Measurements from ENCODE around the gene RANGAP1.

The RANGAP1 gene

DNA sequence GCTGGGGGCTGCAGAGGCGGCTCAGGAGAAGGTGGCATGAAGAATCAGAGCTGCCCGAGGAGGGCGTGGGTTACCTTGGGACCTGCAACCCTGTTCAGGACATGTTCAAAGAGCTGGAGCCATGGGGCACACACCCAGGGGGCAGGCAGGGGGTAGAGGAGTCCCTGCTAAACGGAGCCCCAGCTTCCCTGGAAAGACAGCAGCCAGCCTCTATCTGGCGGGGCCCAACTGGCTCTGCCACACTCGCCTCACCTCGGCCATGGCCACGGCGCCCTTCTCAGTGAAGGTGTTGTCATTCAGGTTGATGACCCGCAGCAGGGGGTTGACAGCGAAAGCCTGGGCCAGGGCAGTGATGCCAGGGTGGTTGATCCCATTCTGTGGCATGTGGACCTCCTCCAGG lies 28.3 kb downstream of the RANGAP1 start:
- DNase-seq (ENCODE audit: low spot score), result no peak

DNA sequence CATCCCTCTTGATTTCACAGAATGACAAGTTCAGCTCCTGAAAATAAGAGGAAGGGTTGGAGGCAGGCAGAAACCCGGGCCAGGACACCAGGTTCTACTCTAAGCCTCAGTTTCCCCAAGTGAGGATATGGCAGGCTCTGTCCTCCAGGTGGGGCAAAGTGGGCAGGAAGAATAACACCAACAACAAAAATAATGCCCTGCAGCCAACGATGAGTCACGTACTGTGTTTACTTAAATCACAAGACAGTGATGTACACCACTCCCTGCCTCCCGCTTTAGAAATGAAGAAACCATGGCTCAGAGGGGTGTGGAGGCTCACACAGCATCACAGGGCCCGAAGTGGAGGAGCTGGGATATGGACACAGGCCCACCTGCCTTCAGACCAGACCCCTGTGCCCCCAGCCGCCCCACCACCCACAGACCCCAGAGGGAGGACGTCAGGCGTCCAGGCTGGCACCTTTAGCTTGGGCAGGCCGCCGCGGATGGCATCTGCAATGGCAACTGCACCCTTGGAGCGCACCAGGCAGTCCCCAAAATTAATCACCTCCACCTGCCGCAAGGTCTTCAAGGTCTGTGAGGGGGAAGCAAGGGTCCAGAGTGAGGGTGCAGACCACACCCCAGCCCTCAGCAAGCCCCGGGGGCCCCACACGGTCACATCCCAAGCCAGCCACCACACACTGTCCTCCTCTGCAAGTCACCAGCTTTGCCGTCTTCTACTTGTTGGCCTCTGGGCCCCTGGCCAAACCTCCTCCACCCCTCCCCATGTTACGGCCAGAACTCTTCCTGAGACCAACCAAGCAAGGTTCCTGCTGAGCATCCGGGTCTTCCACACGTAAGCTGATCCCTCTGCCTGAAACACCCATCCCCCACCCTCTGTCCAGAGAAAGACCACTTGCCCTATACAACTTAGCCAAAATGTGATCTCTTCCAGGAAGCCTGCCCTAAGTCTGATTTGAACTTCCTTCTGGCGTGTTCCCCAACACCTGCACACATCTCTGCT lies 29.4 kb downstream of the RANGAP1 start:
- peak; percentile 60 for DNase-seq (ENCODE audit: low spot score)

DNA sequence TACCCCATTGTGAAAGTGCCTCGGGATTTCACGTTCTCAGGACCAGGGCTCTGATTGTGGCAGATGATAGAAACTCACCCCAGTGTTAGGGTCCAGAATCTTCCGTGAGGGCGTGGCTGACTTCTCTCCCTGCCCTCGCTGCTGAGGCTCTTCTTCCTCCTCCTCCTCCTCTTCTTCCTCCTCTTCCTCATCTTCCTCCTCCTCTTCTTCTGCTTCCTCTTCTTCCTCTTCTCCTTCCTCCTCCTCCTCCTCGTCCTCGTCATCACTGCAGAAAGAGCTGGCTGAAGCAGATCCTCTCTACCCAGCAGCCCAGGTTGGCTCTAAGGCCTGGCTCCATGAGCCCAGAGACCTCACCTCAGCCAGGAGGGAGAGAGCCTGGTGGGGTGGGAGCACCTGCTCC lies 31.8 kb downstream of the RANGAP1 start:
- no peak for DNase-seq (ENCODE audit: low spot score)

DNA sequence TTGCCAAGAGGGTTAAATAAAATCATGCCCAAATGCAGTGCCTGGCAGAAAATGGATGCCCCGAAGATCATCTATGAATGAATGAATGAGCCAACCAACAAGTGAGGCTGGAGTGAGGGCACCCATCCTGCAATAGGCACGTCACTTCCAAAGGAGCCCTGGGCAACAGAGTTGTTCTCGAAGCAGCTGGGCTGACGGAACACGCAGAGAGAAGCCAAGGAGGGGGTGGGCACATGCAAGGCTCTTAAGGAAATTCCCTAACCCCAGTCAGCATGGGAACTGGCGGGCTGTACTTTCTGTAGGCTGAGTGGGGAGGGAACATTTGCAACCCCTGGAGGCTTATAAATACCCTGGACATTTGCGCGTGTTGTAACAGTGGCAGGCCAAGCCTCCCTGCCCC lies 33.6 kb downstream of the RANGAP1 start:
- no peak for DNase-seq (ENCODE audit: low spot score)

DNA sequence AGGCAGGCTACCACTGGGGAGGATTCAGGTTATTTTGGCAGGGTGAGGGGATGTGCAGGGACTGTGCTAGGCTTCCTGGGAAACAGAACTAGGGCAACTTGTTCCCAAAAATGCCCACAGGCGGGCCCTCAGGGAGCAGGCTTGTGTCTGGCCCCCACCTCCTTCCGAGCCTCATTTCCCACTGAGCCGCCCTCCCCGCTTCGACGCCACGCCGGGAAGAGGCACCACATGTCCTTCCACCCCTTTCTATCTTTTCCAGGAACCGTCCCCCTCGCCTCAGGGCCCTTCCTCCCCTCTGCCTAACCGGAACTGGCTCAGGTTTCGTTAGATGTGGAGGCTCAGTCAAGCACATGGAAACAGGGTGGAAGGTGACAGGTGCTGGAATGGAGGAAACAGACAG lies 35.9 kb downstream of the RANGAP1 start:
- DNase-seq (ENCODE audit: low spot score), result no peak

DNA sequence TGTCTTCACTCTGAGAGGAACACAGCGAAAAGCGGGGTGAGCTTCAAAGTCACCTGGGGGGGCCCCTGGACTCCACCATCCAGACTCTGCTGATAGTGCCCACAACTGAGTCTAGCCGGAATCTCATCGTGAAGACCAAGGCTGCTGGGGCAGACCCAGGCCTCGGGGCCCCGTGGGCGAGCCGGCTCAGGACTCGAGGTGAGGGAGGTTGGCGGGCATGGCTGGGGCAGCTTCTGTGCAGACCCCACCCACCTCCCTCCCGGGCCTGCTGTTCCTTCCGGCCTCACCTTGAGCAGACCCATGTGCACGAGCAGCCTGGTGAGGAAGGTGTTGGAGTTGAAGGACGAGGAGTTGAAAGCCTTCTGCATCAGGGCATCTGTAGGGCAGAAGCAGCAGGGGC lies 36.5 kb downstream of the RANGAP1 start:
- DNase-seq (ENCODE audit: low spot score), result no peak

DNA sequence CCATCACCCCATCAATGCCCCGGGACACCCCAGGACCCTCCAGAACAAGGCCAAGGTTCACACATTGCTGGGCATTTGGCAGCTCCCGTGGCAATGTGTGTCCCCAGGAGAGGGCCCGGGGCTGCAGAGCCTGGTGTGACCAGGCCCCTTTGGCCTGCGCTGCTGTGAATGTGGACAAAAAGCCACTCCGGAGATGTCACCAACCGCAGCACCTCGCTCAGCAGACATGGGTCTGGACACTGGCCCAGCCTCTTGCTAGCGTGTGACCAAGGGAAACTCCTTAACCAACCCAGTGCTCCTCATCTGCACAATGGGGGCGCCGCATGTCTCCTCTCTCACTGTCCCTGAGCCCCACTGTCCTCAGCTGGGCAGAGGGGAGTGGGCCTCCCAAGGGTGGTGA lies 37.2 kb downstream of the RANGAP1 start:
- DNase-seq (ENCODE audit: low spot score), result no peak

DNA sequence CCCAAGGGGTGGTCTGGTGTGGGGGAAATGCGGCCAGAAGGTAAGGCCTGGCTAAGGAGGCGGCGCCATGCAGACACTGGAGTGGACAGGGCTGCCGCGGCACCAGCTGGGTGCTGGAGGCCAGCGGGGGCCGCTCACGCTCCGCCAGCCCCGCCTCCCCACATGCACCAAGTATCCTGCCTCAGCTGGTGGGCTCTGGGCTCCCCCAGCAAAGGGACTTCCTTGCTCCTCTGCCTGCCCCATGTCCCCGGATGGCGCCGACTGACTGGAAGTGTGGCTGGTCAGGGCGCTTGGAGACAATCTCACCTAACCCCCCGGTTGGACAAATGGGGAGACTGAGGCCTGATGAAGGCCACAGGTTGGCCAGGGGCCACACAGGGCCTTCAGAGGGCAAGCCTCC lies 37.7 kb downstream of the RANGAP1 start:
- no peak for DNase-seq (ENCODE audit: low spot score)

DNA sequence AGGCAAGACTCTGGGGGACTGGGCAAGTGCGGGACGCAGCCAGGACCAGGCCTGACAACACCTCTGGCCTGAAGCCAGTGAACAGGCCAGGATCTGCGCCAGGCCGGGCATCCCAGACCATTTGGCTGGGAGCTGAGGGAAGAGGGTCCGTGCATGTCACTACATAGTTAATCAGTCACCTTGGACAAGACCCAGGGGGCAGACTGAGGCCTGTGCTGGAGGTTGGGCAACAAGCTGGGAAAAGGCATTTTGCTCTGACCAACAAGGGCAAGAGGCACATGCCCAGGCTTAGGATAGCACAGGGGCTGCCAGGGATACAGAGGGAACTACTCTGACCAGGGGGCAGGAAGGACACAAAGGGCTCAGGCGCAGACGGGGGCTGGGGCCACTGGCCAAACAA lies 38.3 kb downstream of the RANGAP1 start:
- no peak for DNase-seq (ENCODE audit: low spot score)

DNA sequence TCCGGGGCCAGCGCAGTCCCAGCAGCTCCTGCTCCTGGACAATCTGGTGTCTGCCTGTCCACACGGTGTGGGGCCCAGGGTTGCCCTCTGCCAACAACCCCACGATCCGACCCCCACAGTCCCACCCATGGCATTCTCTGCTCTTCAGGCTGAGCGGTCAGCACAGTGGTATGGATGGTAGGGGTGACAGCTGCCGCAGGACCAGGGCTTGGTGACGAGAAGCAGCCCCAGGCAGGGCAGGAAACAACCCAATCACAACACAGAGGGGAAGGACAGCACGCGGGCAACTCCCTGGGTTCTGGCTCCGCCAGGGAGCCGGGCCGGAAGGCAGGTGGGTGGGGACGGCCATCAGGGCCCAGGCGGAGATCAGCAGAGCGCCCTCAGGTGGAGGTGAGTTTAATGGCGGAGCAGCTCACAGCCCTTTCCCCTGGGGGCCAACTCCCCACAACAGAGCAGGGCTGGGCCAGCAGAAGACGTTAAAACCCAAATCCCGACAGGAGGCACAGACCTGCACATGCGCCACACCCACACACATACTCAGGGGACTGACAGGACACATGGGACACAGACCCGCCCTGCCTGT lies 40.0 kb downstream of the RANGAP1 start:
- DNase-seq (ENCODE audit: low spot score), result no peak

DNA sequence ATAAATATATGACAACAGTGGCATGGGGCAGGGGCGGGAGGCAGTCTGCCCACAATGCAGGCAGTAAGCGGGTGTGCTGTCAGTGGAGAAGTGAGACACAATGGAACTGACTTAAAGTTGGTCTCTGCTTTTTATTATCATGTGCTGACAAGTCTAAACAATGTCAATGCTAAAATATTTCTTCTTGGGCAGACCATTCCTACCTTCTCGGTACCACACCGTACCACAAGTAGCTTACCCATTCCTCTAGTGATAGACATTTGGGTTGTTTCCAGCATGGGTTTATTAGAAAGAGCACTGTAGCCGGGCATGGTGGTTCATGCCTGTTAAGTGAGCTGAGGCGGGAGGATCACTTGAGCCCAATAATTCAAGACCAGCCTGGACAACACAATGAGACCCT lies 42.6 kb downstream of the RANGAP1 start:
- no peak for DNase-seq (ENCODE audit: low spot score)

DNA sequence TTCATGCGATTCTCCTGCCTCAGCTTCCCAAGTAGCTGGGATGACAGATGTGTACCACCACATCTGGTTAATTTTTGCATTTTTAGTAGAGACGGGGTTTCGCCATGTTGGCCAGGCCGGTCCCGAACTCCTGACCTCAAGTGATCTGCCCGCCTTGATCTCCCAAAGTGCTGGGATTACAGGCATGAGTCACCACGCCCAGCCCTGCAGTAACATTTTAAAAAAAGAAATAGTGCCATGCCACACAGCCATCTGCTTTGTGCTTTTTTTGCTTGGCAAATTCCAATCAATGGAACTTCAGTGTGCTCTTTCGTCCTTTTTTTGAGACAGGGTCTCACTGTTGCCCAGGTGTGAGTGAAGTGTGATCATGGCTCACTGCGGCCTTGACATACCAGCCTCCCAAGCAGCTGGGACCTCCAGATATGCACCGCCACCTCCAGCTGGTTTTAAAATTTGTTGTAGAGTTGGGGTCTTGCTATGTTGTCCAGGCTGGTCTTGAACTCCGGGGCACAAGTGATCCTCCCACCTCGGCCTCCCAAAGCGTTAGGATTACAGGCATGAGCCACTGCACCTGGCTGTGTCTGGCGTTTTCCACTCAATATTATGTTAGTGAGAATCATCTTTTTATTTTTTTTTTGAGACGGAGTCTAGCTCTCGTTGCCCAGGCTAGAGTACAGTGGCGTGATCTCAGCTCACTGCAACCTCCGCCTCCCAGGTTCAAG lies 43.4 kb downstream of the RANGAP1 start:
- no peak for DNase-seq (ENCODE audit: low spot score)

DNA sequence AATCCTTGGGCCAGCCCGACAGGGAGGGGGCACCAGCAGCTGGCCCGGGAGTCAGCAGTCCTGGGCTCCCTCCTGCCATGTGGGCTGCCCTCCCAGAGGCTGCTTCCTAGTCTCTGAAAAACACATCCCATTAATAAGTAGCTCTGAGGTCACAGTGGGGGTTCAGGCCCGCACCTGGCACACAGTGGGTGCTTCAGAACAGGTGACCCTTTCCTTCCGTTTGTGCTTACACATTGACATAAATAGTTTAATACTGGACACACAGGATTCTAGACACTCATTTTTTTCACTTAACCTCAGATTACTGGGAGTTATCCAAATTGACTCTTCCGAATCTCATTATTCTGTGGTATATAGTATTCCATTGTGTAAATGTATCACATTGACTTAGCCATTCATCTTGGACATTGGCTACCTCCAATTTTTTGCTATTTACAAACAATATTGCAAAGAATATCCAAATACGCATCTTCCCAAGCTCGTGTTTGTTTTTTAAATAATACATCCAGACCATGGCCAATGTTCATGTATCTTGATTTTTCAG lies 44.8 kb downstream of the RANGAP1 start:
- DNase-seq (ENCODE audit: low spot score), result no peak

DNA sequence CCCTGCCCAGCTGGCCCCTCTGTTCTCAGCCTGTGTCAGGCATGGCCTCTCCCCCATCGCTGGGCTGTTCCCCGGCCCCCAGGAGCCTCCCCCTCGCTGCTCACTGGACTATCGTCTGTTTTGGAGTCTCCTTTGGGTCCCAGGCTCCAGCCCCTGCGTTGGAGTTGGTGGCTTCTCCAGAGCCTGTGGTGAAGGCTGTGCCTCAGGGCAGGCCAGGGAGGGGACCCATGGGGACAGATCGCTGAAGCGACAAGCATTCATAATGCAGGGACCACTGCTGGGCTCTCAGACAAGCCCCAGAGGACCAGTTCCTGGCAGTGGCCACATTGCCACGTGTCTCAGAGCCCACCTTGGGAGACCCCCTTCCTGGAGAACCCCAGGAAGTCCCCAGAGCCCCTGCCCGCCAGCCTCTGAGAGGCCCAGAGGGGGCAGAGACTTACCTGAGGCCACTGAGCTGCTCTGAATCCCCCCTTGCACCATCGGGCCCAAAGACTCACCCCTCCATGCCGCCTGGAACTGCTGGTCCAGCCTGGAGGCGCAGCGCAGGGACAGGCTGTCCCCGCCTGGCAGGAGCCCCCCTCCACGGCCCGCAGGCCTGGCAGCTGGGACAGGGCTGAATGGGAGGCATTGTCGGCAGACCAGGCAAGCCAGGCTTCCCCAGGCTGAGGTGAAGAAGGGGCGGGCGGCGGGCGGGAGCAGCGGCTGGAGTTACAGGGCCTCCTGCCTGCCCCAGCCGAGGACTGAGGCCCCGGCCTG lies 45.4 kb downstream of the RANGAP1 start, which contains the start of gene CHADL:
Gene CHADL (minus strand): TSS at position 555 of the 756 bp plus-strand sequence. CDS start 50 bp downstream, at position 505.
- no peak for DNase-seq (ENCODE audit: low spot score)

DNA sequence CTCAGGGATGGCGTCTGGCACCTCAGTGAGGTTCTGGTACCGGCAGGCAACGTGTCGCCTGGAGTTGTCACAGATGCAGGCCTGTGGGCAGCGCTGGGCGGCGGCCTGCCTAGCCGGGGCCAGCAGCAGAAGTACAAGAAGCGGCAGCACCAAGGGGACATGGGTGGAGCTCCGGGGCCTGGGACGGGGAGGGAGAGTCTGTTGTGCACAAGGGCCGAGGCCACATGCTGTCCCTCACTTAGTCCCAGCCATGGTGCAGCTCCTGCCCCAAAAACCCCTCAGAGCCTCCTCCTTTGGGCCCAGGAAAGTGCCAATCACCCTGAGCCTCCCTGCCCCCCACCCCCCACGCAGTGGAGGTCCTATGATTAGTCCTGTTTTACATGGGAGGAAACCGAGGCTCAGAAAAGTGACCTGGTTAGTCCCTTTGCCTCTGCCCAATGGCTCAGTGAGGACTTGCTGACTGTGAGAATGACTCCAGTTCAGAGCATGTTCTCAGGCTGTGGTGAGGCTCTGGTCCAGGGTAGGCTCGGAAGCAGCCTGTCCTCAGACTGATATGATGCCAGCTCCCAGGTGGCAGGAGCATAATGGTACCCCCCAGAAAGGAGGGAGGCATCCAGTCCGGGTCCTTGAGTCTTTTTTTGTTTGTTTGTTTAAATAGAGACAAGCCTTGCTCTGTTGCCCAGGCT lies 46.4 kb downstream of the RANGAP1 start:
- no peak for DNase-seq (ENCODE audit: low spot score)

DNA sequence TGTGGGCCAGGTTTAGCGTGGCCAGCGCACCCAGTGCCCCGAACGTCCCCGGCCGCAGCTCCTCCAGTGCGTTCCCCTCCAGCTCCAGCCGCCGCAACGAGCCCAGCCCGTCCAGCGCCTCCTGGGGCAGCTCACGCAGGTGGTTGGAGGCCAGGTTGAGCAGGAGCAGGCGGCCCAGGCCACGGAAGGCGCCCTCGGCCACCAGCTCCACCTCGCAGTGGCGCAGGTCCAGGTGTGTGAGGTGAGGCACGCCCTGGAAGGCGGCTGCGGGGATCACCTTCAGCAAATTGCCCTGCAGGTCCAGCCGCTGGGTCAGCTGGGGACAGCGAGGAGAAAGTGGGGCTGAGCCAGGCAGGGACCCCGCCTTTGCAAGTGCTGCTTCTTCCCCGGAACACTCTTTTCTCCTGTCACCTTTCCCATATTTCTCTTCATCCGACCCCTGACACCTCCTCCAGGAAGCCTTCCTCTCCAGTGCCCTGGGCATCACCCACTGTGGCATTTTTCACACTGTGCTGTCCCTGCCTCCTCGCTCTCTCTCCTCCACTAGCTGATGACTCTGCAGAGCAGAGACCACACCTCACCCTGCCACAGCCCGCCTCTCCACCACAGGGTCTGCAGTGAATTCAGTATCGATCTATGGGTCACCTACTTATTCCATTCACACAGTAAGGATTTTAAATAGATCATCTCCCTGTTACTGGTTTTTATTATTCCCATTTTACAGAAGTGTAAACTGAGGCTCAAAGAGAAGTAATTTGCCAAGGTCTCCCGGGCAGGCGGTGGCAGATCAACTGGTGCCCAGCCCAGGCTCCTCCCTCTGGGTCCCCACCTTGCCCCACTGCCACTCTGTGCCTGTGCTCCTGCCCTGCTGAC lies 47.2 kb downstream of the RANGAP1 start:
- no peak for DNase-seq (ENCODE audit: low spot score)

DNA sequence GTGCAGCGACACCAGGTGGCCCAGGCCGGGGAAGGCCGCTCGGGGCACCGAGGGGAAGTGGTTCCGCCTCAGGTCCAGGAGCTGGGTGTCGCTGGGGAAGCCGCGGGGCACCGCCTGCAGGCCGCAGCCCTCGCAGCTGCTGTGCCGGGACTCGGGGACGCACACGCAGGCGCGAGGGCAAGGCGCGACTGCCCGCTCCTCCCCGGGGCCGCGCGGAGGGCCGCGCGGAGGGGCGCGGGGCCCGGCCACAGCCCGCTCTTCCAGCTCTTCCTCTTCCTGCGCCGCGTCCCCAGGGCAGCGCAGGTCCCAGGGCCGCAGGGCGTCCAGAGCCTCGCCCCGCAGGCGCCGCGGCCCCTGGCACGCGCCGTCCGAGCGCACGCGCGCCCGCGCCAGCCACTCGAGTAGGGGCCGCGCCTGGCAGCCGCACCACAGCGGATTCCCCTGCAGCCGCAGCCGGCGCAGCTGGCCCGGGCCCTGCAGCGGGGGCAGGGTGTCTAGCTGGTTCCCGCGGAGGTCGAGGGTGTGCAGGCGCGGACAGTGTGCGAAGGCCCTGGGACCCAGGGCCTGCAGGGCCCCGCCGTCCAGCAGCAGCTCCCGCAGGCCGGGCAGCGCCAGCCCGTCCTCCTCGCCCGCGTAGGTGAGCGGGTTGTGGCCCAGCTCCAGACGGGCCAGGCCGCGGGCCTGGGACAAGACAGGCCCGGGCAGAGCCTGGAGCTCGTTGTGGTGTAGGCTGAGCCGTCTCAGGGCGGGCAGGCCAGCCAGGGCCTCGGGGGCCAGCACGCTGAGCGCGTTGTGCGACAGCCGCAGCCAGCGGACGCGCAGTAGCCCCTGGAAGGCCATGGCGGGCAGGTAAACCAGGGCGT lies 48.0 kb downstream of the RANGAP1 start:
- DNase-seq (ENCODE audit: low spot score), result peak; percentile 58

DNA sequence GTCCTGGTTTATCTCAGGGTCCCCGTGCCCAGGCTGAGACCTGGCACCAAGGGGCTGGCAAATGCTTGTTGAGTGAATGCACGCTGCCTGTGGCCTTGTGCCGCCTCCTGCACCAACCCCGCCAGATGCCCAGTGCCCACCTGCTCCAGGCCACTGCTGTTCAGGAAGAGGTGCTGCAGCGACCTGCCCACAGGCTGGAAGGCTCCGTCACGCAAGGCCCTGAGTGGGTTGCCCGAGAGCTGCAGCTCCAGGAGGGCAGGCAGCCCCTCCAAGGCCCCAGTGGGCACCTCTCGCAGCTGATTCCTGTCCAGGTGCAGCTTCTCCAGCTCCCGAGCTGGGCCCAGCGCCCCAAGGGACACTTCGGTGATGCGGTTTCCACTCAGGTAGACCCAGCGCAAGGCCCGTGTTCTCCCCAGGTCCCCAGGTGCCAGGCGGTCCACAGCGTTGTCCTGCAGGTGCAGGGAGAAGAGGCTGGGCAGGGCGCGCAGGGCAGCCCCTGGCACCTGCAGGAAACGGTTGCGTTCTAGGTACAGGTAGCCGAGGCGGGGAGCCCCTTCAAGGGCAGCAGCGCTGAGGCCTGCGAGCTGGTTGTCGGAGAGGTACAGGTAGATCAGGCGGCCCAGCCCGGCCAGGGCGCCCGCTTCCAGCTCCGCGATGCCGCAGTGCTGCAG lies 48.8 kb downstream of the RANGAP1 start:
- DNase-seq (ENCODE audit: low spot score), result no peak
